ENCODE measurements around the gene PAPPA2. TPM values are rescaled to one million over a fixed set of nuclear protein-coding genes. Genes with fewer than 3 reads are reported as not detected.

The PAPPA2 gene
- total RNA-seq, 4 donors from 2014 or later = under 0.01 to 1.5 TPM; not detected in 2

DNA sequence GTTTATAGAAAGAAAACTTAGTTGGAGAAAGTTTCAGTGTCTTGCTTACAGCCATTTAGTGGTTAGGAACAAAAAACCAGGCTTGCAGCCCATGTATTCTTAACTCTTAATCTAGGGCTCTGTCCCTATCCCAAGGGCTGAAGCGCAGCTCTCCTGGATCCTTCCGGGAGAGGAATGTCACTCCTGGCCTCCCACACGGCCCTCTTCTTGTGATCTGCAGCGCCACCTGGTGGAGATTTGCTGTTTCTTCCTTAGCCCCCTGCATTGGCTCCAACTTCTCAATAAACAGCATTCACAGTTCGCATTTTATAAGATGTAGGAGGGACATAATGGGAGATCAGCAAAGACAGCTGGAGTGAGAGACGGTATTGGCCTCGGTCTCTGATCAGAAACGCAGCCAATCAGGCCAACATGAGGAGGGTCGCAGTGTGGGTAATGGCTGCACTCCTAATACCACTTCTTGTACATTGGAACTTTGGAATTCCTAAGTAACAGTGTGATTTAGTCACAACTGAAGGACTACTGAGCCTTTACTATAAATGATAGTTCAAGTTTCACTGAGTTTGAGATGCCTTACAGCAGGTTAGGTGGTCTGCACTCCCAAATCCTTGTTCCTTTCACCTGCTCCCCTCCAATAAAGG lies 418.1 kb downstream of the PAPPA2 start:
- TF ChIP-seq POLR2A (IDR thresholded peaks at IDR 0.05) = no peak
- TF ChIP-seq, protein P1, sequence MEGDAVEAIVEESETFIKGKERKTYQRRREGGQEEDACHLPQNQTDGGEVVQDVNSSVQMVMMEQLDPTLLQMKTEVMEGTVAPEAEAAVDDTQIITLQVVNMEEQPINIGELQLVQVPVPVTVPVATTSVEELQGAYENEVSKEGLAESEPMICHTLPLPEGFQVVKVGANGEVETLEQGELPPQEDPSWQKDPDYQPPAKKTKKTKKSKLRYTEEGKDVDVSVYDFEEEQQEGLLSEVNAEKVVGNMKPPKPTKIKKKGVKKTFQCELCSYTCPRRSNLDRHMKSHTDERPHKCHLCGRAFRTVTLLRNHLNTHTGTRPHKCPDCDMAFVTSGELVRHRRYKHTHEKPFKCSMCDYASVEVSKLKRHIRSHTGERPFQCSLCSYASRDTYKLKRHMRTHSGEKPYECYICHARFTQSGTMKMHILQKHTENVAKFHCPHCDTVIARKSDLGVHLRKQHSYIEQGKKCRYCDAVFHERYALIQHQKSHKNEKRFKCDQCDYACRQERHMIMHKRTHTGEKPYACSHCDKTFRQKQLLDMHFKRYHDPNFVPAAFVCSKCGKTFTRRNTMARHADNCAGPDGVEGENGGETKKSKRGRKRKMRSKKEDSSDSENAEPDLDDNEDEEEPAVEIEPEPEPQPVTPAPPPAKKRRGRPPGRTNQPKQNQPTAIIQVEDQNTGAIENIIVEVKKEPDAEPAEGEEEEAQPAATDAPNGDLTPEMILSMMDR (IDR thresholded peaks at IDR 0.05) = peak; percentile 46 to 73 (median 66)
- Histone ChIP-seq H3K4me3 (no peak overlapping the region), H3K27me3 (no peaks in the 10 kb centered on the region), H3K9me3 (no peaks in the 10 kb centered on the region), H3K4me1 (no peaks in the 10 kb centered on the region), H3K36me3 (no peaks in the 10 kb centered on the region), H3K27ac (no peak overlapping the region)
- 11 to 29% methylated on average over 6 to 9 of the region's 9 CpGs for WGBS, 2 donors
- intact Hi-C loops (cut with DNase I) = loop anchor here (5.0 kb wide), 1 partner anchor 324 kb away; no protein-coding TSS in a partner anchor
- DNase-seq = no peak

DNA sequence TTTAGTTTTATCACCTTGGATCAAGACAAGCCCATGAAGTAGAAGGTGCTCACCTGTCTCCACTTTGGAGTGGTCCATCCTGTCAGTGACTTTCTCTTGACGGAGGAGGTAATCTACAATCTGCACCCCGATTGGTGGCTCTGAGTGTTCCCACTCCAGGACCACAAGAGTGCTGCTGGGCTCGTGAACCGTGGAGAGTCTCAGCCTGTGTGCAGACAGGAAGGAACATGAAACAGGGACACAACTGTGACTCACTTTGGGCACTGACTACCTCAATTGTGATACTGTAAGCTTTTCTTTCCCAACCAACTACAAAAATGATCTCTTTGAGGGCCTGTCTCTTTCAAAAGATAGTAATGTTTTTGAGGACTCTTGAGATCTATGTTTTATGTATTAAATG lies 421.3 kb downstream of the PAPPA2 start:
- H3K27me3 ChIP-seq = no peaks in the 10 kb centered on the region
- no peaks in the 10 kb centered on the region for H3K9me3 ChIP-seq
- no peak overlapping the region for H3K27ac ChIP-seq
- WGBS, 2 donors = 42% methylated on average over 3 of the region's 4 CpGs
- TF ChIP-seq POLR2A (IDR thresholded peaks at IDR 0.05) = no peak
- TF ChIP-seq, protein P1 (IDR thresholded peaks at IDR 0.05) = no peak
- intact Hi-C loops (cut with DNase I) = loop anchor here (5.0 kb wide), 1 partner anchor 327 kb away; no protein-coding TSS in a partner anchor
- no peaks in the 10 kb centered on the region for H3K4me1 ChIP-seq
- no peaks in the 10 kb centered on the region for H3K36me3 ChIP-seq
- H3K4me3 ChIP-seq = no peak overlapping the region
- no peak for DNase-seq

DNA sequence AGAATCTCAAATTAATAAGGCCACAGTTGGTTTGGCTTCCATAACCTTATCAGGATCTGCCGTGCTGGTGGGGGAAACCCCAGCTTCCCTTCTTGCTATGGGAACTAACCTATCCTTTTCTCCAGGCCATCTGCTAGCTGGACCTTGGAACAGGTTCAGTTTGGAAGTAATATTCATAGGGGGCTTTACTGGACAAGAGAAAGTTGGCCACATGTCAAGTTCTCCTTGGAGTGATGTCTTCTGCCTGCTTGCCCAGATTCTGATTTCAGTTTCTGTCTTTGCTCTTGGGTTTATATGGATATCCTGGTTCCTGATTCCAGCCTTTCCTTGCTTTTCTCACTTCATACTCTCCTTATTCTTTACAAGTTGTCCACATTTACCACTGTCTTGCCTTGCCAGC lies 421.9 kb downstream of the PAPPA2 start:
- no peaks in the 10 kb centered on the region for H3K27me3 ChIP-seq
- H3K36me3 ChIP-seq = no peaks in the 10 kb centered on the region
- DNase-seq = no peak
- no peaks in the 10 kb centered on the region for H3K9me3 ChIP-seq
- H3K27ac ChIP-seq = no peak overlapping the region
- TF ChIP-seq POLR2A (IDR thresholded peaks at IDR 0.05) = no peak
- TF ChIP-seq, protein P1 (IDR thresholded peaks at IDR 0.05) = no peak
- intact Hi-C loops (cut with DNase I) = loop anchor here (5.0 kb wide), 1 partner anchor 328 kb away; no protein-coding TSS in a partner anchor
- H3K4me3 ChIP-seq = no peak overlapping the region
- 80 to 88% methylated on average over 1 of the region's 1 CpG for WGBS, 2 donors
- H3K4me1 ChIP-seq = no peaks in the 10 kb centered on the region

DNA sequence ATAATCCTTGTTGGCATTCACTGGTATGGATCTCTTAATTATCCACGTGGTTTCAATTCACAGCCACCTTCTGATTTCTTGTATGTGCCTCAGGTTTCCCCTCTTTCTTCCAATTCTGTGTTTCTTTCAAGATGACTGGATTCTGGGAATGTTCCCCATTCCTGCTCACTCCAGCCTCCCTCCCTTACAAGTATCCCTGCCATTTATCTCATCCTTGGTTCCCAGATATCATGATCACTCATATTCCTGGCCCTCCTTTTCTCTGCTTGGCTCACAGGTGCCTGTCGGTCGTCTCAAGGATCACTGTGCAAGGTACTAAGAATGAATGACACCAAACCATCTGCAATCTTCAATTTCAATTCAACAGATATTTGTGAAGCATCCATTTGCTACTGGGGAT lies 422.4 kb downstream of the PAPPA2 start:
- Histone ChIP-seq H3K4me1 (no peaks in the 10 kb centered on the region), H3K36me3 (no peaks in the 10 kb centered on the region), H3K9me3 (no peaks in the 10 kb centered on the region), H3K4me3 (no peak overlapping the region), H3K27ac (no peak overlapping the region), H3K27me3 (no peaks in the 10 kb centered on the region)
- 60 to 85% methylated on average over 3 of the region's 3 CpGs for WGBS, 2 donors
- TF ChIP-seq, protein P1 (IDR thresholded peaks at IDR 0.05) = no peak
- TF ChIP-seq POLR2A (IDR thresholded peaks at IDR 0.05) = no peak
- intact Hi-C loops (cut with DNase I) = no loop called here
- no peak for DNase-seq

DNA sequence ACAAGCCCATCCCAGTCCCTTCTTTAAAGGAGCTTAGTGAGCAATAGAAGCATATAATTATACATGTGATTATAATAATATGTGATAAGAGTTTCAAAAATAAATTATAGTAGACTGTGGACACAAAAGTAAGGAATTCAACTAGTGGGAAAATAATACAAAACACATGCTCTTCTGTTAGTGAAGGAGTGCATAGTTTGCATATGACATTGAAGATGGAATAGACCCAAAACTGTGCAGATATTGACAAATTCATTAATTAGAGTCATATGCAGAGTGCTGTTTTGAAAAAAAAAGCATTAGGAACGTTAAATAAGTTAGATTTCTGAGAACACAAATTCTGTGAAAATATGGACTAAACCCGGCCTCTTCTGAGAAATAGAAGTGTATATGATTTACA lies 422.8 kb downstream of the PAPPA2 start:
- Histone ChIP-seq H3K27me3 (no peaks in the 10 kb centered on the region), H3K27ac (no peak overlapping the region), H3K4me3 (no peak overlapping the region), H3K4me1 (no peaks in the 10 kb centered on the region), H3K9me3 (no peaks in the 10 kb centered on the region), H3K36me3 (no peaks in the 10 kb centered on the region)
- TF ChIP-seq POLR2A (IDR thresholded peaks at IDR 0.05) = no peak
- TF ChIP-seq, protein P1 (IDR thresholded peaks at IDR 0.05) = no peak
- WGBS, 2 donors = 53 to 58% methylated on average over 2 of the region's 2 CpGs
- no peak for DNase-seq
- intact Hi-C loops (cut with DNase I) = no loop called here
